WTC11 (cell line): ENCODE data around the gene GJA8. TPM values are rescaled to one million over a fixed set of nuclear protein-coding genes. Genes with fewer than 3 reads are reported as not detected.

Source experiments
- ATAC-seq: fragments of 200-7000 bp; cut with Tn5 transposase; 2 replicates; pipeline ENCODE4 v1.10.0; 2021; ENCODE audit warnings: mild to moderate bottlenecking, moderate library complexity
- CTCF ChIA-PET: fragments of 300-600 bp; sonication (Branson Sonifier 250); formaldehyde crosslinking; loops from one replicate; lab custom pipeline; 2021; ENCODE audit warnings: antibody characterized with exemption; lab: Charles Lee
- POLR2A ChIA-PET: fragments of 350-600 bp; sonication (Branson Sonifier 250); formaldehyde crosslinking; loops from one replicate; lab custom pipeline; 2021; ENCODE audit warnings: antibody characterized with exemption; lab: Charles Lee
- DNase-seq: peaks from one replicate; pipeline ENCODE4 v3.0.0; 2021; ENCODE audit warnings: low spot score
- H3K27ac Mint-ChIP-seq: 2 replicates; pipeline ENCODE4 v1.8.0; 2021; ENCODE audit warnings: mixed read lengths
- H3K27me3 Mint-ChIP-seq: 2 replicates; pipeline ENCODE4 v1.8.0; 2021; ENCODE audit warnings: low read depth, mild to moderate bottlenecking, moderate library complexity, mixed read lengths
- H3K36me3 Mint-ChIP-seq: 2 replicates; pipeline ENCODE4 v1.8.0; 2021; ENCODE audit warnings: mixed read lengths
- H3K4me1 Mint-ChIP-seq: 2 replicates; pipeline ENCODE4 v1.8.0; 2022; ENCODE audit warnings: mixed read lengths
- H3K4me3 Mint-ChIP-seq: 2 replicates; pipeline ENCODE4 v1.8.0; 2021; ENCODE audit warnings: mild to moderate bottlenecking, moderate library complexity, mixed read lengths
- H3K9me3 Mint-ChIP-seq: 2 replicates; pipeline ENCODE4 v1.8.0; 2021; ENCODE audit warnings: mixed read lengths
- CBFB ChIP-seq: sonication (generic); formaldehyde crosslinking; IDR thresholded peaks from 2 replicates; pipeline ENCODE4 v1.8.1; 2022; ENCODE audit warnings: mild to moderate bottlenecking, low read depth, missing genetic modification reagents
- CREM ChIP-seq: sonication (generic); formaldehyde crosslinking; IDR thresholded peaks from 2 replicates; pipeline ENCODE4 v1.8.1; 2022; ENCODE audit warnings: mild to moderate bottlenecking, missing genetic modification reagents, moderate library complexity
- ELF4 ChIP-seq: sonication (generic); formaldehyde crosslinking; IDR thresholded peaks from 2 replicates; pipeline ENCODE4 v1.8.1; 2022; ENCODE audit warnings: low read depth, mild to moderate bottlenecking, moderate library complexity, missing genetic modification reagents
- GABPB1 ChIP-seq: sonication (generic); formaldehyde crosslinking; IDR thresholded peaks from 2 replicates; pipeline ENCODE4 v1.8.1; 2023; ENCODE audit warnings: mild to moderate bottlenecking, missing genetic modification reagents
- JAZF1 ChIP-seq: fragments of 250-450 bp; sonication (Bioruptor Pico); IDR thresholded peaks from 2 replicates; pipeline ENCODE4 v1.9.0; 2021; ENCODE audit warnings: moderate library complexity, mild to moderate bottlenecking, inconsistent platforms
- NFE2L1 ChIP-seq: sonication (generic); formaldehyde crosslinking; IDR thresholded peaks from 2 replicates; pipeline ENCODE4 v1.8.1; 2023; ENCODE audit warnings: missing genetic modification reagents
- NFYB ChIP-seq: sonication (generic); formaldehyde crosslinking; conservative IDR thresholded peaks from 2 replicates; pipeline ENCODE4 v1.8.0; 2022; ENCODE audit warnings: low read depth, missing genetic modification reagents
- NR3C1 ChIP-seq: sonication (generic); formaldehyde crosslinking; conservative IDR thresholded peaks from 2 replicates; pipeline ENCODE4 v1.8.1; 2023; ENCODE audit warnings: low read depth, mild to moderate bottlenecking, missing genetic modification reagents
- RORB ChIP-seq: fragments of 250-450 bp; sonication (Bioruptor Pico); IDR thresholded peaks from 2 replicates; pipeline ENCODE4 v1.9.0; 2021; ENCODE audit warnings: mild to moderate bottlenecking
- TEAD4 ChIP-seq: sonication (generic); formaldehyde crosslinking; IDR thresholded peaks from 2 replicates; pipeline ENCODE4 v1.8.0; 2022; ENCODE audit warnings: mild to moderate bottlenecking, missing genetic modification reagents
- ZBTB21 ChIP-seq: sonication (generic); formaldehyde crosslinking; IDR thresholded peaks from 2 replicates; pipeline ENCODE4 v1.8.1; 2023; ENCODE audit warnings: mild to moderate bottlenecking, missing genetic modification reagents, borderline replicate concordance
- ZNF121 ChIP-seq: sonication (generic); formaldehyde crosslinking; IDR thresholded peaks from 2 replicates; pipeline ENCODE4 v1.8.0; 2023; ENCODE audit warnings: missing genetic modification reagents
- ZNF219 ChIP-seq: sonication (generic); formaldehyde crosslinking; IDR thresholded peaks from 2 replicates; pipeline ENCODE4 v1.8.0; 2023; ENCODE audit warnings: missing genetic modification reagents, mild to moderate bottlenecking, borderline replicate concordance
- ZNF232 ChIP-seq: sonication (generic); formaldehyde crosslinking; IDR thresholded peaks from 2 replicates; pipeline ENCODE4 v1.8.0; 2022; ENCODE audit warnings: mild to moderate bottlenecking, missing genetic modification reagents
- total RNA-seq: library from RNA; stranded (reverse); gene quantifications from 3 replicates; pipeline ENCODE4 v1.2.3, GENCODE V29; 2021
- TF ChIP-seq, protein P1 (sequence below): sonication (generic); formaldehyde crosslinking; IDR thresholded peaks from 2 replicates; pipeline ENCODE4 v1.8.1; 2023; ENCODE audit warnings: mild to moderate bottlenecking, moderate library complexity, missing genetic modification reagents
- TF ChIP-seq, protein P2 (sequence below): fragments of 250-450 bp; sonication (Bioruptor Pico); IDR thresholded peaks from 2 replicates; pipeline ENCODE4 v1.9.0; 2021; ENCODE audit warnings: mild to moderate bottlenecking
- TF ChIP-seq, protein P3 (sequence below): sonication (generic); formaldehyde crosslinking; IDR thresholded peaks from 2 replicates; pipeline ENCODE4 v1.8.0; 2023; ENCODE audit warnings: missing genetic modification reagents, mild to moderate bottlenecking, borderline replicate concordance
- TF ChIP-seq, protein P4 (sequence below): sonication (generic); formaldehyde crosslinking; IDR thresholded peaks from 2 replicates; pipeline ENCODE4 v1.8.1; 2022; ENCODE audit warnings: mild to moderate bottlenecking, missing genetic modification reagents, moderate library complexity, borderline replicate concordance

GJA8 gene
- total RNA-seq, 1 experiment from 2014 or later: not detected

DNA sequence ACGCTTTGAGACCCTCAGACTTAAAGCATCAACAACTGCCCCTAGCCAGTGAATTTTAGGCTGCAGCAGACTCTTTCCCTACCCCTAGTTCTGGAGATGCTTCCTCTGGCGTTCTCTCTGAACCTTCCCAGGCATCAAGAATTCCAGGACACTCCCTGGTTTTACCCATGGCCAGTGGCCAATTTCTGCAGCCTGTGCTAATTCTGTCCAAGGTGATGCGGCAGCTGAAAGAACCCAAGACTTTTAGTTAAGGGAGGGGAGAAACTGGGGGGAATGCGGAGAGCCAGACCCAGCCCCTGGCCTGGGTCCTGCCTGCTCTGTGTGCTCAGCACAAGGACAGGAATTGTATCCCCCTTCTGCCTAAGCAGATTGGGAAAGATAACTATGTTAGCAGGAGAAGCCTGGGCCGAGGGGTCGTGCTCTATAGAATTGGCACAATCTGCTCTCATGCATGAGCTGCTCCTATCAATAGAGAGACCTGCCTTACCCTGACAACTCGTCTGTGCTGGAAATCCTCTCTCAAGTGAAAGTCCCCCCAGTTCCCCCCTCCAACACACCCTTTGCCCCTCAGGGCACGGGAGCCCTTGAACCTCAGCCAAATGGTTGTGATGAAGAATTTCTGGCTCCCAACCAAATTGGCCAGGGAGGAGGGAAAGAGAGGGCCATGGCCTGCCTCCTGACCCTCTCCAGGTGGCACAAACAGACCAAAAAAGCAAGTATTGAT is 5.4 kb upstream of the GJA8 start:
- ChIA-PET CTCF (interaction anchor here (0.9 kb wide), 1 partner anchor 172 kb away, joined by 3 read pairs; no protein-coding TSS in a partner anchor), POLR2A (no interaction called here)
- peaks cover 8% of the 10 kb centered on the region for H3K4me1 Mint-ChIP-seq
- TF ChIP-seq, protein P1, sequence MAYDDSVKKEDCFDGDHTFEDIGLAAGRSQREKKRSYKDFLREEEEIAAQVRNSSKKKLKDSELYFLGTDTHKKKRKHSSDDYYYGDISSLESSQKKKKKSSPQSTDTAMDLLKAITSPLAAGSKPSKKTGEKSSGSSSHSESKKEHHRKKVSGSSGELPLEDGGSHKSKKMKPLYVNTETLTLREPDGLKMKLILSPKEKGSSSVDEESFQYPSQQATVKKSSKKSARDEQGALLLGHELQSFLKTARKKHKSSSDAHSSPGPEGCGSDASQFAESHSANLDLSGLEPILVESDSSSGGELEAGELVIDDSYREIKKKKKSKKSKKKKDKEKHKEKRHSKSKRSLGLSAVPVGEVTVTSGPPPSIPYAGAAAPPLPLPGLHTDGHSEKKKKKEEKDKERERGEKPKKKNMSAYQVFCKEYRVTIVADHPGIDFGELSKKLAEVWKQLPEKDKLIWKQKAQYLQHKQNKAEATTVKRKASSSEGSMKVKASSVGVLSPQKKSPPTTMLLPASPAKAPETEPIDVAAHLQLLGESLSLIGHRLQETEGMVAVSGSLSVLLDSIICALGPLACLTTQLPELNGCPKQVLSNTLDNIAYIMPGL: no peak
- no peak for TF ChIP-seq NR3C1 (CRISPR knock-in tag)
- no peak for TF ChIP-seq ZNF121 (CRISPR knock-in tag)
- TF ChIP-seq NFE2L1 (CRISPR knock-in tag): no peak
- TF ChIP-seq, protein P2, sequence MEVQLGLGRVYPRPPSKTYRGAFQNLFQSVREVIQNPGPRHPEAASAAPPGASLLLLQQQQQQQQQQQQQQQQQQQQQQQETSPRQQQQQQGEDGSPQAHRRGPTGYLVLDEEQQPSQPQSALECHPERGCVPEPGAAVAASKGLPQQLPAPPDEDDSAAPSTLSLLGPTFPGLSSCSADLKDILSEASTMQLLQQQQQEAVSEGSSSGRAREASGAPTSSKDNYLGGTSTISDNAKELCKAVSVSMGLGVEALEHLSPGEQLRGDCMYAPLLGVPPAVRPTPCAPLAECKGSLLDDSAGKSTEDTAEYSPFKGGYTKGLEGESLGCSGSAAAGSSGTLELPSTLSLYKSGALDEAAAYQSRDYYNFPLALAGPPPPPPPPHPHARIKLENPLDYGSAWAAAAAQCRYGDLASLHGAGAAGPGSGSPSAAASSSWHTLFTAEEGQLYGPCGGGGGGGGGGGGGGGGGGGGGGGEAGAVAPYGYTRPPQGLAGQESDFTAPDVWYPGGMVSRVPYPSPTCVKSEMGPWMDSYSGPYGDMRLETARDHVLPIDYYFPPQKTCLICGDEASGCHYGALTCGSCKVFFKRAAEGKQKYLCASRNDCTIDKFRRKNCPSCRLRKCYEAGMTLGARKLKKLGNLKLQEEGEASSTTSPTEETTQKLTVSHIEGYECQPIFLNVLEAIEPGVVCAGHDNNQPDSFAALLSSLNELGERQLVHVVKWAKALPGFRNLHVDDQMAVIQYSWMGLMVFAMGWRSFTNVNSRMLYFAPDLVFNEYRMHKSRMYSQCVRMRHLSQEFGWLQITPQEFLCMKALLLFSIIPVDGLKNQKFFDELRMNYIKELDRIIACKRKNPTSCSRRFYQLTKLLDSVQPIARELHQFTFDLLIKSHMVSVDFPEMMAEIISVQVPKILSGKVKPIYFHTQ (CRISPR knock-in tag): no peak
- TF ChIP-seq ZBTB21 (CRISPR knock-in tag): no peak
- TF ChIP-seq JAZF1: no peak
- TF ChIP-seq CBFB: no peak
- TF ChIP-seq ELF4 (CRISPR knock-in tag): no peak
- TF ChIP-seq CREM (CRISPR knock-in tag): no peak
- TF ChIP-seq NFYB: no peak
- TF ChIP-seq RORB: no peak
- TF ChIP-seq, protein P3, sequence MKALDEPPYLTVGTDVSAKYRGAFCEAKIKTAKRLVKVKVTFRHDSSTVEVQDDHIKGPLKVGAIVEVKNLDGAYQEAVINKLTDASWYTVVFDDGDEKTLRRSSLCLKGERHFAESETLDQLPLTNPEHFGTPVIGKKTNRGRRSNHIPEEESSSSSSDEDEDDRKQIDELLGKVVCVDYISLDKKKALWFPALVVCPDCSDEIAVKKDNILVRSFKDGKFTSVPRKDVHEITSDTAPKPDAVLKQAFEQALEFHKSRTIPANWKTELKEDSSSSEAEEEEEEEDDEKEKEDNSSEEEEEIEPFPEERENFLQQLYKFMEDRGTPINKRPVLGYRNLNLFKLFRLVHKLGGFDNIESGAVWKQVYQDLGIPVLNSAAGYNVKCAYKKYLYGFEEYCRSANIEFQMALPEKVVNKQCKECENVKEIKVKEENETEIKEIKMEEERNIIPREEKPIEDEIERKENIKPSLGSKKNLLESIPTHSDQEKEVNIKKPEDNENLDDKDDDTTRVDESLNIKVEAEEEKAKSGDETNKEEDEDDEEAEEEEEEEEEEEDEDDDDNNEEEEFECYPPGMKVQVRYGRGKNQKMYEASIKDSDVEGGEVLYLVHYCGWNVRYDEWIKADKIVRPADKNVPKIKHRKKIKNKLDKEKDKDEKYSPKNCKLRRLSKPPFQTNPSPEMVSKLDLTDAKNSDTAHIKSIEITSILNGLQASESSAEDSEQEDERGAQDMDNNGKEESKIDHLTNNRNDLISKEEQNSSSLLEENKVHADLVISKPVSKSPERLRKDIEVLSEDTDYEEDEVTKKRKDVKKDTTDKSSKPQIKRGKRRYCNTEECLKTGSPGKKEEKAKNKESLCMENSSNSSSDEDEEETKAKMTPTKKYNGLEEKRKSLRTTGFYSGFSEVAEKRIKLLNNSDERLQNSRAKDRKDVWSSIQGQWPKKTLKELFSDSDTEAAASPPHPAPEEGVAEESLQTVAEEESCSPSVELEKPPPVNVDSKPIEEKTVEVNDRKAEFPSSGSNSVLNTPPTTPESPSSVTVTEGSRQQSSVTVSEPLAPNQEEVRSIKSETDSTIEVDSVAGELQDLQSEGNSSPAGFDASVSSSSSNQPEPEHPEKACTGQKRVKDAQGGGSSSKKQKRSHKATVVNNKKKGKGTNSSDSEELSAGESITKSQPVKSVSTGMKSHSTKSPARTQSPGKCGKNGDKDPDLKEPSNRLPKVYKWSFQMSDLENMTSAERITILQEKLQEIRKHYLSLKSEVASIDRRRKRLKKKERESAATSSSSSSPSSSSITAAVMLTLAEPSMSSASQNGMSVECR: no peak
- TF ChIP-seq TEAD4: no peak
- TF ChIP-seq GABPB1 (CRISPR knock-in tag): no peak
- no peak for TF ChIP-seq ZNF232
- TF ChIP-seq, protein P4, sequence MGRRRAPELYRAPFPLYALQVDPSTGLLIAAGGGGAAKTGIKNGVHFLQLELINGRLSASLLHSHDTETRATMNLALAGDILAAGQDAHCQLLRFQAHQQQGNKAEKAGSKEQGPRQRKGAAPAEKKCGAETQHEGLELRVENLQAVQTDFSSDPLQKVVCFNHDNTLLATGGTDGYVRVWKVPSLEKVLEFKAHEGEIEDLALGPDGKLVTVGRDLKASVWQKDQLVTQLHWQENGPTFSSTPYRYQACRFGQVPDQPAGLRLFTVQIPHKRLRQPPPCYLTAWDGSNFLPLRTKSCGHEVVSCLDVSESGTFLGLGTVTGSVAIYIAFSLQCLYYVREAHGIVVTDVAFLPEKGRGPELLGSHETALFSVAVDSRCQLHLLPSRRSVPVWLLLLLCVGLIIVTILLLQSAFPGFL (CRISPR knock-in tag): no peak
- no peak for TF ChIP-seq ZNF219 (CRISPR knock-in tag)
- no peaks in the 10 kb centered on the region for H3K36me3 Mint-ChIP-seq
- ATAC-seq (no peak), DNase-seq (no peak)
- peaks cover 3% of the 10 kb centered on the region for H3K27me3 Mint-ChIP-seq
- no peak overlapping the region for H3K27ac Mint-ChIP-seq
- no peak overlapping the region for H3K4me3 Mint-ChIP-seq
- no peaks in the 10 kb centered on the region for H3K9me3 Mint-ChIP-seq
